Measurements from ENCODE around the gene LHFPL2. TPM values are rescaled to one million over a fixed set of nuclear protein-coding genes. Genes with fewer than 3 reads are reported as not detected.

The LHFPL2 gene
- total and polyA plus RNA-seq, 2 of the 4 experiments (the other 2 are of a cell fraction), result 6.5 to 11.3 TPM

- Histone ChIP-seq H2BK120ac (ENCODE audit: low read depth, low read length) (no peak overlapping the region), H3K27ac (ENCODE audit: insufficient read depth, low read length) (no peak overlapping the region), H2BK15ac (ENCODE audit: low read depth, low read length) (peak overlapping the region; percentile 58; the same call in 1 of the 3 replicates), H2AK9ac (replicated peaks; ENCODE audit: low read depth, low read length, poor library complexity) (no peak overlapping the region), H3K4me2 (ENCODE audit: low read depth, low read length) (no peak overlapping the region), H3K4me1 (ENCODE audit: control insufficient read depth, insufficient read depth, low read length) (peaks cover 6% of the 10 kb centered on the region), H4K20me1 (ENCODE audit: insufficient read depth, low read length) (no peaks in the 10 kb centered on the region), H2BK20ac (ENCODE audit: low read depth, low read length) (no peak overlapping the region), H4K91ac (ENCODE audit: insufficient read depth, low read depth, low read length) (no peak overlapping the region), H3K9me3 (ENCODE audit: control insufficient read depth, insufficient read depth, low read length) (no peaks in the 10 kb centered on the region), H3K56ac (ENCODE audit: extremely low read depth, insufficient read depth, low read length) (no peak overlapping the region), H3K4me3 (ENCODE audit: insufficient read depth, low read depth, low read length) (no peak overlapping the region), H3K9me1 (ENCODE audit: insufficient read depth, low read length) (no peaks in the 10 kb centered on the region; the same call in 1 of the 2 replicates), H3K4ac (ENCODE audit: low read depth, low read length) (no peak overlapping the region), H3K36me3 (ENCODE audit: control insufficient read depth, insufficient read depth, low read length) (no peaks in the 10 kb centered on the region), H4K8ac (ENCODE audit: low read depth in 2 of 2, low read length in 2 of 2) (no peak overlapping the region), H2AFZ (replicated peaks; ENCODE audit: low read length, poor library complexity) (no peak overlapping the region), H3K23ac (ENCODE audit: low read depth, low read length) (no peak overlapping the region), H3K14ac (replicated peaks; ENCODE audit: low read depth, low read length) (no peak overlapping the region), H3K18ac (ENCODE audit: low read depth, low read length) (no peak overlapping the region; the same call in 1 of the 2 replicates), H2BK5ac (ENCODE audit: low read depth, low read length, poor library complexity, severe bottlenecking) (no peak overlapping the region), H4K5ac (ENCODE audit: low read depth, low read length) (no peak overlapping the region), H3K9ac (ENCODE audit: low read depth, low read length) (no peak overlapping the region), H3K79me1 (ENCODE audit: low read depth in 1 of 2, low read length in 2 of 2) (no peaks in the 10 kb centered on the region), H3K27me3 (ENCODE audit: control insufficient read depth, insufficient read depth, low read length) (no peaks in the 10 kb centered on the region), H2AK5ac (ENCODE audit: low read depth, low read length) (no peak overlapping the region)
- ATAC-seq (ENCODE audit: low read depth) (no peak), DNase-seq (no peak)
- dilution Hi-C loops (cut with HindIII; ENCODE audit: low sequenced_read_pairs, unreplicated experiment), result no loop called here
- CTCF ChIA-PET, result no interaction called here
- no CpG with 5 or more reads among the region's 3 CpGs for WGBS, 2 experiments (ENCODE audit: extremely low coverage in 2 of 2, insufficient read length in 1 of 2)
- POLR2A ChIA-PET (ENCODE audit: unreplicated experiment), result no interaction called here
- TF ChIP-seq CEBPB (IDR thresholded peaks at IDR 0.05; ENCODE audit: low read depth, low read length) (no peak), MAFK (IDR thresholded peaks at IDR 0.05; ENCODE audit: low read depth, low read length) (no peak), SMC3 (IDR thresholded peaks at IDR 0.05; ENCODE audit: low read depth, low read length) (no peak), MAZ (IDR thresholded peaks at IDR 0.05; ENCODE audit: borderline replicate concordance, low read depth, low read length) (no peak), ELK1 (IDR thresholded peaks at IDR 0.05; ENCODE audit: borderline replicate concordance, low read depth, low read length) (no peak), CHD1 (IDR thresholded peaks at IDR 0.05; ENCODE audit: low read depth, low read length) (no peak), RAD21 (IDR thresholded peaks at IDR 0.05; ENCODE audit: low read length) (no peak), FOS (IDR thresholded peaks at IDR 0.05; ENCODE audit: low read depth, low read length) (no peak), CTCF (conservative IDR thresholded peaks at IDR 0.05; ENCODE audit: low read depth, low read length) (no peak), POLR2A (IDR thresholded peaks at IDR 0.05; ENCODE audit: low read depth, low read length) (no peak), RCOR1 (IDR thresholded peaks at IDR 0.05; ENCODE audit: insufficient replicate concordance, low read length) (no peak), NFE2L2 (IDR thresholded peaks at IDR 0.05; ENCODE audit: low read depth, low read length) (no peak), RFX5 (IDR thresholded peaks at IDR 0.05; ENCODE audit: low read depth, low read length) (no peak), MXI1 (IDR thresholded peaks at IDR 0.05; ENCODE audit: borderline replicate concordance, low read depth, low read length) (no peak), USF2 (IDR thresholded peaks at IDR 0.05; ENCODE audit: low read depth, low read length) (no peak), BHLHE40 (IDR thresholded peaks at IDR 0.05; ENCODE audit: low read depth, low read length) (no peak)
- in situ Hi-C loops (cut with MboI; ENCODE audit: low sequenced_read_pairs), result no loop called here
- no TSS peak for BruUV-seq (replicated peaks)
- intact Hi-C loops (cut with micrococcal nuclease), result no loop called here
Measured at GRCh38 chr5:78659114-78659513, 10.5 kb upstream of the LHFPL2 start.

Data from IMR-90 (cell line).